ENCODE results near the gene FLNB. TPM values are rescaled to one million over a fixed set of nuclear protein-coding genes. Genes with fewer than 3 reads are reported as not detected.
"Not testable (repeated sequence)": the region's sequence is repeated elsewhere in the genome, so short reads cannot be mapped to it uniquely, and the experiment has no call there.

FLNB gene
- total RNA-seq, 4 donors from 2014 or later = 60.2 to 138 (median 96.2) TPM

DNA sequence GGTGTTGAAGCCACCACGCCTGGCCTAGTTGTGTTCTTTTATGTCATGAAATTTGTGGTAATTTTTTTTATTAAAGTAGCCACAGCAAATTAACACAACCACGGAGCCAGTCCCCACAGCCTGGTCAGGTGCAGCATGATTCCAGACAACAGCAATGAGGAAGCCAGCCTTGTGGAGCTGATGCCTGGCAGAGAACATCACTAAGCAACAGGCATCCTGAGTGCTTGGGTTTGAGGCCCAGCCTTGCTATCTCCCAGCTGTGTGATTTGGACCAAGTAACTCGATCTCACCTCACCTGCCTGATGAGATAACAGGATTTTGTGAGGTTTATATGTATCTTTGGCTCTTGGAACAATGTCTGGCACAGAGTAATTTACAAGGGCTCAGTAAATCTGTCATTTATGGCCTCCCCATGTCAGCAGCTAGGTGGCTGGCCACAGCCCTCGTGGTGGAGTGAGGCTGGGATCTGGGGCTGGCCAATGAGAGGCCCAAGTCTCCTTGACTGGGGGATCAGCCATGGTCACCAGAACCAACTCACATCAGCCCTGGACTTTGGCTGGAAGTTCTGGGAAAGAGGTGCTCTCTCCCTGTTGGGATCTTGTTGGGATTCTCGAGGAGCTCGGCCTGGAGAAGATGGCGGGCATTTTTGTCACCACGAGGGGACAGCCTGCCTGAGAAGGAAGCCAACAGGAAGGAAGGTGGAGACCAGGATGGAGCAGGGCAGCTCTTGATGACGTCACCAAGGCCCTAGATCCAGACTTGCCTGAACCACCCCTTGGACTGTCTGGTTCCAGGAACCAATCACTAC, 22.8 kb upstream of the FLNB start:
- 76 to 100% methylated on average over 3 to 4 of the region's 9 CpGs for whole genome bisulfite sequencing, 2 donors (ENCODE audit: low coverage in 1 of 2)
- no peaks in the 10 kb centered on the region for H3K36me3 ChIP-seq
- no peak overlapping the region for H3K27ac ChIP-seq
- no peaks in the 10 kb centered on the region for H3K9me3 ChIP-seq
- ATAC-seq = no peak
- no peak overlapping the region for H3K4me3 ChIP-seq
- H3K4me1 ChIP-seq = peaks cover 0 to 19% (median 6%) of the 10 kb centered on the region in 3 donors
- no peaks in the 10 kb centered on the region for H3K27me3 ChIP-seq
- TF ChIP-seq EP300 (IDR thresholded peaks at IDR 0.05) (no peak), POLR2AphosphoS5 (IDR thresholded peaks at IDR 0.05) (no peak), POLR2A (IDR thresholded peaks at IDR 0.05) (no peak)
- TF ChIP-seq, protein P1, sequence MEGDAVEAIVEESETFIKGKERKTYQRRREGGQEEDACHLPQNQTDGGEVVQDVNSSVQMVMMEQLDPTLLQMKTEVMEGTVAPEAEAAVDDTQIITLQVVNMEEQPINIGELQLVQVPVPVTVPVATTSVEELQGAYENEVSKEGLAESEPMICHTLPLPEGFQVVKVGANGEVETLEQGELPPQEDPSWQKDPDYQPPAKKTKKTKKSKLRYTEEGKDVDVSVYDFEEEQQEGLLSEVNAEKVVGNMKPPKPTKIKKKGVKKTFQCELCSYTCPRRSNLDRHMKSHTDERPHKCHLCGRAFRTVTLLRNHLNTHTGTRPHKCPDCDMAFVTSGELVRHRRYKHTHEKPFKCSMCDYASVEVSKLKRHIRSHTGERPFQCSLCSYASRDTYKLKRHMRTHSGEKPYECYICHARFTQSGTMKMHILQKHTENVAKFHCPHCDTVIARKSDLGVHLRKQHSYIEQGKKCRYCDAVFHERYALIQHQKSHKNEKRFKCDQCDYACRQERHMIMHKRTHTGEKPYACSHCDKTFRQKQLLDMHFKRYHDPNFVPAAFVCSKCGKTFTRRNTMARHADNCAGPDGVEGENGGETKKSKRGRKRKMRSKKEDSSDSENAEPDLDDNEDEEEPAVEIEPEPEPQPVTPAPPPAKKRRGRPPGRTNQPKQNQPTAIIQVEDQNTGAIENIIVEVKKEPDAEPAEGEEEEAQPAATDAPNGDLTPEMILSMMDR (IDR thresholded peaks at IDR 0.05) = no peak

DNA sequence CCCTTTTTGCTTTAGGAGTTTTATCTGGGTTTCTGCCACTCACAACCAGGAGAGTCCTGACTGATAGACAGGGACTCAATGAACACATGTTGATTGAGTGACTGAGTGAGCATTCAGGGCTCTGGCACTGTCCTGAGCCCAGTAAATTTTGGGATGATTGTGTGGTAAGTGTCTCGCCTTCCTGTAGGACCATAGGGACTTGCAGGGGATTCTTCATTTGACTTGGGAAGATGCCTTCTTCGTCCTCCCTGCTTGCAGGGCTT, 22.3 kb upstream of the FLNB start:
- WGBS, 2 donors (ENCODE audit: low coverage in 1 of 2) = no CpG with 5 or more reads among the region's 2 CpGs
- peaks cover 0 to 19% (median 6%) of the 10 kb centered on the region in 3 donors for H3K4me1 ChIP-seq

DNA sequence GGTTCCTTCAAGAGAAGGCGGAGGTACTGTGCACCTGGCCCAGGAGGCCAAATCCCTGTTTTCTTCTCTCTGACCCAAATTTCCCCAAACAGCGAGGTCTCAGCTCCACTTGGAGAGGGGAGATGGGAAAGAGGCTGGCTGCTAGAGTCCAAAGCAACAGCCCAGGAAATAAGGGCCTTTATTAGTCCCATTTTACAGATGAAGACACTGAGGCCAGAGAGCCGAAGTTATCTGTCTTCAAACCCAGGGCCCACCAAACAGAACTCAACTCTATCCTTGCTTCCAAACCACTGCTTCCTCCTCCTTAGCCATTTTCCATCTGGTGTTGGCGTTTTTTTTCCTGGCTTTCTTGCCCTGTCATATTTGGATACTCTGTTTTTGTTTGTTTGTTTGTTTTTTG, 22.0 kb upstream of the FLNB start:
- WGBS, 2 donors (ENCODE audit: low coverage in 1 of 2) = 95 to 100% methylated on average over 1 to 2 of the region's 4 CpGs
- H3K36me3 ChIP-seq = no peaks in the 10 kb centered on the region

More for the DNA sequence above, 22.3 kb upstream of the FLNB start:
- Histone ChIP-seq H3K9me3 (no peaks in the 10 kb centered on the region), H3K27ac (no peak overlapping the region), H3K4me3 (no peak overlapping the region), H3K27me3 (no peaks in the 10 kb centered on the region), H3K36me3 (no peaks in the 10 kb centered on the region)
- TF ChIP-seq, protein P1 (IDR thresholded peaks at IDR 0.05) = no peak
- TF ChIP-seq EP300 (IDR thresholded peaks at IDR 0.05) (no peak), POLR2A (IDR thresholded peaks at IDR 0.05) (no peak), POLR2AphosphoS5 (IDR thresholded peaks at IDR 0.05) (no peak)
- ATAC-seq = no peak

DNA sequence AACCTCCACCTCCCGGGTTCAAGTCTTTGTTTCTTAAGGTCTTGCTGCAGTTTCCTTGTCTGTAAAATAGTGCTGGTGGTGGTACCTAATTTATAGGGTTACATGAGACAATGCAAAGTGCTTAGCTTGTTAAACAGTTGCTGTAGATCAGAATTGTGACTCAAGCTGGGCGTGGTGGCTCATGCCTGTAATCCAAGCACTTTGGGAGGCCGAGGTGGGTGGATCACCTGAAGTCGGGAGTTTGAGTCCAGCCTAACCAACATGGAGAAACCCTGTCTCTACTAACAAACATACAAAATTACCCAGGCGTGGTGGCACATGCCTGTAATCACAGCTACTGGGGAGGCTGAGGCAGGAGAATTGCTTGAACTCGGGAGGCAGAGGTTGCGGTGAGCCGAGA, 19.0 kb upstream of the FLNB start:
- H3K4me1 ChIP-seq, H3K27me3 ChIP-seq, H3K9me3 ChIP-seq, ATAC-seq, H3K27ac ChIP-seq, H3K4me3 ChIP-seq, H3K36me3 ChIP-seq: not testable (repeated sequence)
- 79 to 100% methylated on average over 3 to 6 of the region's 8 CpGs for whole genome bisulfite sequencing, 2 donors (ENCODE audit: low coverage in 1 of 2)

More for the DNA sequence above, 22.0 kb upstream of the FLNB start:
- no peak for ATAC-seq
- TF ChIP-seq POLR2A (IDR thresholded peaks at IDR 0.05) (no peak), EP300 (IDR thresholded peaks at IDR 0.05) (no peak), POLR2AphosphoS5 (IDR thresholded peaks at IDR 0.05) (no peak)
- TF ChIP-seq, protein P1 (IDR thresholded peaks at IDR 0.05) = no peak
- Histone ChIP-seq H3K27ac (no peak overlapping the region), H3K27me3 (no peaks in the 10 kb centered on the region), H3K9me3 (no peaks in the 10 kb centered on the region), H3K4me3 (no peak overlapping the region), H3K4me1 (peaks cover 0 to 19% (median 6%) of the 10 kb centered on the region in 3 donors)

DNA sequence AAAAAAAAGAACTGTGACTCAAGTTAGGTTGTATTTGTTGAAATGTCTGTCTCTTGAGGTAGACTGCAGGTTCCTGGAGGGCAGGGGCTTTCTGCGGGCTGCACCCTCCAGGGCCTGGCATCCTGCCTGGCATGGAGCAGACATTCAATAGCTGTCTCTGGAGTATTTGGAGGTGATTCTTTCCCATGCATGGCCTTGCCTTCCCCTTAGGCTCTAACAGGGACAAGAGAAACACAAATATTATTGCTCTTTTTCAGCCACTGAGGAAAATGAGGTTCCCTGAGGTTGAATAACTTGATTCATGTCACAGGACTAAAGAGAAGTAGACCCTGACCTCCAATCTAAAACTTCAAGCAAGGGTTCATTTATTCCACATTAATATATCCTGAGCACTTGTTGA, 18.6 kb upstream of the FLNB start:
- H3K36me3 ChIP-seq = no peaks in the 10 kb centered on the region
- 78% methylated on average over 1 of the region's 1 CpG; no CpG with 5 or more reads in 1 of the 2 donors for WGBS, 2 donors (ENCODE audit: low coverage in 1 of 2)

More for the DNA sequence above, 18.6 kb upstream of the FLNB start:
- H3K4me3 ChIP-seq = no peak overlapping the region
- H3K27ac ChIP-seq = no peak overlapping the region
- no peaks in the 10 kb centered on the region for H3K27me3 ChIP-seq
- no peaks in the 10 kb centered on the region for H3K9me3 ChIP-seq
- no peak for TF ChIP-seq POLR2AphosphoS5 (IDR thresholded peaks at IDR 0.05)
- TF ChIP-seq POLR2A (IDR thresholded peaks at IDR 0.05) = no peak
- TF ChIP-seq, protein P1 (IDR thresholded peaks at IDR 0.05) = no peak
- no peak for TF ChIP-seq EP300 (IDR thresholded peaks at IDR 0.05)
- no peaks in the 10 kb centered on the region for H3K4me1 ChIP-seq
- no peak for ATAC-seq
